HG03378 (cell line): ENCODE measurements around the gene ZNF681.
"Not testable (repeated sequence)": the region's sequence is repeated elsewhere in the genome, so short reads cannot be mapped to it uniquely, and the experiment has no call there.

Experiments used
- ATAC-seq: cut with Tn5 transposase; IDR thresholded peaks from one replicate; pipeline ENCODE4 v1.9.1; 2021; ENCODE audit warnings: mild to moderate bottlenecking, moderate library complexity; ENCODE audit not compliant: unreplicated experiment

Gene ZNF681

DNA sequence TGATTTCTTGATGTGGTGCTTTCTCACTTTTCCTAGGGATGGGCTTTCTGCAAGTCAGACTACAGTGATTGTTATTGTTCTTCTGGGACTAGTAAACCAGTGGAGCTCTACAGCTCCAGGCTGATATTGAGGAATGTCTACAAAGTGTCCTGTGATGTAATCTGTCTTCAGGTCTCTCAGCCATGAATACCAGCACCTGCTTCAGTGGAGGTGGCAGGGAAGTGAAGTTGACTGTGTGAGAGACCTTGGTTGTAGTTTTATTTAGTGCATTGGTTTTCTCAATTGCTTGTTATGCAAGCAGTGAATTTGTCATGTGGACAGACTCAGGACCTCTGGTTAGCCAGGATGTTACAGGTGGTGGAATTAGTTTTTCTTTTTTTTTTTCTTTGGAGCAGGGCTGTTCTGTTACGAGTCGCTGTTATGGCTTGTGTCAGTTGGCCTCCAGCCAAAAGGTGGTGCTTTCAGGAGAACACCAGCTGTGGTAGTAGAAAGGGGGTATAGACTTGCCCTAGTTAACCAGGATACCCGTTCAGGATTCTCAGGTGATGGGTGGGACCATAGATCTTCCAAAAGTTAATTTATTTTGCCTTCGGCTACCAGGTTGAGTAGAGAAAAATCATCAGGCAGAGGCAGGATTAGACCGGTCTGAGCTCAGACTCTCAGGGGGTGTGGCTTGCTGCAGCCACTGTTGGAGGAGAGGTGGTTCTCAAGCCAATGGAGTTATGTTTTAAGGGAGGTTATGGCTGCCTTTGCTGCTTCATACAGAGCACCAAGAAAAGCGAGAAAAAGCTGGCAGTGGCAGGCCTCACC, 59.8 kb downstream of the ZNF681 start:
- no peak for ATAC-seq

DNA sequence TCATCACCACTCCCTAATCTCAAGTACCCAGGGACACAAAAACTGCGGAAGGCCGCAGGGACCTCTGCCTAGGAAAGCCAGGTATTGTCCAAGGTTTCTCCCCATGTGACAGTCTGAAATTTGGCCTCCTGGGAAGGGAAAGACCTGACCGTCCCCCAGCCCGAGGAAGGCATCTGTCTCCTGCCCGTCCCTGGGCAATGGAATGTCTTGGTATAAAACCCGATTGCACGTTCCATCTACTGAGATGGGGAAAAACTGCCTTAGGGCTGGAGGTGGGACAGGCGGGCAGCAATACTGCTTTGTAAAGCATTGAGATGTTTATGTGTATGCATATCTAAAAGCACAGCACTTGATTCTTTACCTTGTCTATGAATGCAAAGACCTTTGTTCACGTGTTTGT, 65.8 kb downstream of the ZNF681 start:
- not testable (repeated sequence) for ATAC-seq
